Stimulated activated CD4-positive, alpha-beta T cell treated with anti-CD3 and anti-CD28 coated beads, Interleukin-1b, Interleukin-23, amount 100 ng/mL, for 1 hour (primary cell): ENCODE results near the gene RIPOR3.
A peak's percentile ranks its signal among the peaks of the same experiment; 100 is the strongest.
"Not testable (repeated sequence)": the region's sequence is repeated elsewhere in the genome, so short reads cannot be mapped to it uniquely, and the experiment has no call there.

Source experiments
- DNase-seq, 2 donors: peaks; one replicate each; pipeline ENCODE4 v3.0.0-alpha.2; 2020; ENCODE audit warnings: low read depth in 2 of 2

The RIPOR3 gene

GRCh38 chr20:50572938-50573777, 118.2 kb downstream of the RIPOR3 start:
- DNase-seq: no peak

GRCh38 chr20:50571466-50571865, 119.9 kb downstream of the RIPOR3 start:
- DNase-seq: no peak

GRCh38 chr20:50569864-50570836, 121.2 kb downstream of the RIPOR3 start:
- no peak for DNase-seq

- DNase-seq: not testable (repeated sequence)
These were observed 121.9 kb downstream of the RIPOR3 start for GRCh38 chr20:50569487-50569863.

GRCh38 chr20:50568549-50568942, 122.8 kb downstream of the RIPOR3 start:
- no peak for DNase-seq

- DNase-seq: no peak
These were observed 123.3 kb downstream of the RIPOR3 start for GRCh38 chr20:50567860-50568548.

- DNase-seq: no peak
These were observed 125.5 kb downstream of the RIPOR3 start for GRCh38 chr20:50565871-50566270.

- DNase-seq: no peak
These were observed 126.0 kb downstream of the RIPOR3 start for GRCh38 chr20:50565383-50565782.

GRCh38 chr20:50563133-50563944, 128.0 kb downstream of the RIPOR3 start:
- no peak for DNase-seq

- DNase-seq: no peak
These were observed 129.1 kb downstream of the RIPOR3 start for GRCh38 chr20:50562262-50562701.

GRCh38 chr20:50561379-50562078, 129.8 kb downstream of the RIPOR3 start:
- DNase-seq: peak in 1 of 2 donors; percentile 34

GRCh38 chr20:50560867-50561266, 130.5 kb downstream of the RIPOR3 start:
- no peak for DNase-seq

GRCh38 chr20:50559856-50560638, 131.3 kb downstream of the RIPOR3 start:
- no peak for DNase-seq

- no peak for DNase-seq
These were observed 132.2 kb downstream of the RIPOR3 start for GRCh38 chr20:50559149-50559548.

- no peak for DNase-seq
These were observed 132.8 kb downstream of the RIPOR3 start for GRCh38 chr20:50558483-50558925.

- no peak for DNase-seq
These were observed 133.7 kb downstream of the RIPOR3 start for GRCh38 chr20:50557549-50558134.

GRCh38 chr20:50555662-50556061, 135.7 kb downstream of the RIPOR3 start:
- DNase-seq: no peak

GRCh38 chr20:50554694-50555579, 136.4 kb downstream of the RIPOR3 start:
- DNase-seq: no peak
